BE2C (cell line): Measurements from ENCODE around the gene CXCR2.
"Not testable (repeated sequence)": the region's sequence is repeated elsewhere in the genome, so short reads cannot be mapped to it uniquely, and the experiment has no call there.

Experiments
- DNase-seq: peaks from one replicate; pipeline ENCODE4 v3.0.0-alpha.2; 2020
- H3K27me3 ChIP-seq: fragments of 250-450 bp; sonication (Bioruptor Pico); 2 replicates; pipeline ENCODE4 v1.5.1; 2020; ENCODE audit warnings: mild to moderate bottlenecking
- H3K36me3 ChIP-seq: fragments of 250-450 bp; sonication (Bioruptor Pico); 2 replicates; pipeline ENCODE4 v1.5.1; 2020; ENCODE audit warnings: mild to moderate bottlenecking
- H3K4me1 ChIP-seq: fragments of 250-450 bp; sonication (Bioruptor Pico); 2 replicates; pipeline ENCODE4 v1.5.1; 2020
- H3K4me3 ChIP-seq: 2 replicates; pipeline ENCODE4 v1.5.1; 2011; ENCODE audit warnings: low read depth, low read length
- H3K9me3 ChIP-seq: fragments of 250-450 bp; sonication (Bioruptor Pico); 2 replicates; pipeline ENCODE4 v1.5.1; 2020
- TF ChIP-seq, protein P1 (sequence below): IDR thresholded peaks from 2 replicates; pipeline ENCODE4 v1.5.1; 2012; ENCODE audit warnings: mild to moderate bottlenecking, low read depth, low read length

Gene CXCR2

DNA sequence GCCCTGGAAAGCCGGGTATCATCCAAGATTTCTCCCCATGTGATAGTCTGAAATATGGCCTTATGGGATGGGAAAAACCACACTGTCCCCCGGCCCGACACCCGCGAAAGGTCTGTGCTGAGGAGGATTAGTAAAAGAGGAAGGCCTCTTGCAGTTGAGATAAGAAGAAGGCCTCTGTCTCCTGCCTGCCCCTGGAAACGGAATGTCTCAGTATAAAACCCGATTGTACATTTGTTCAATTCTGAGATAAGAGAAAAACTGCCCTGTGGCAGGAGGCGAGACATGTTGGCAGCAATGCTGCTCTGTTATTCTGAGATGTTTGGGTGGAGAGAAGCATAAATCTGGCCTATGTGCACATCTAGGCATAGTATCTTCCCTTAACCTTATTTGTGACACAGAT is 30.0 kb upstream of the CXCR2 start:
- no peak for DNase-seq
- Histone ChIP-seq H3K4me3 (no peak overlapping the region), H3K36me3 (no peaks in the 10 kb centered on the region), H3K9me3 (no peaks in the 10 kb centered on the region), H3K4me1 (no peaks in the 10 kb centered on the region), H3K27me3 (peaks cover 15% of the 10 kb centered on the region)
- TF ChIP-seq, protein P1, sequence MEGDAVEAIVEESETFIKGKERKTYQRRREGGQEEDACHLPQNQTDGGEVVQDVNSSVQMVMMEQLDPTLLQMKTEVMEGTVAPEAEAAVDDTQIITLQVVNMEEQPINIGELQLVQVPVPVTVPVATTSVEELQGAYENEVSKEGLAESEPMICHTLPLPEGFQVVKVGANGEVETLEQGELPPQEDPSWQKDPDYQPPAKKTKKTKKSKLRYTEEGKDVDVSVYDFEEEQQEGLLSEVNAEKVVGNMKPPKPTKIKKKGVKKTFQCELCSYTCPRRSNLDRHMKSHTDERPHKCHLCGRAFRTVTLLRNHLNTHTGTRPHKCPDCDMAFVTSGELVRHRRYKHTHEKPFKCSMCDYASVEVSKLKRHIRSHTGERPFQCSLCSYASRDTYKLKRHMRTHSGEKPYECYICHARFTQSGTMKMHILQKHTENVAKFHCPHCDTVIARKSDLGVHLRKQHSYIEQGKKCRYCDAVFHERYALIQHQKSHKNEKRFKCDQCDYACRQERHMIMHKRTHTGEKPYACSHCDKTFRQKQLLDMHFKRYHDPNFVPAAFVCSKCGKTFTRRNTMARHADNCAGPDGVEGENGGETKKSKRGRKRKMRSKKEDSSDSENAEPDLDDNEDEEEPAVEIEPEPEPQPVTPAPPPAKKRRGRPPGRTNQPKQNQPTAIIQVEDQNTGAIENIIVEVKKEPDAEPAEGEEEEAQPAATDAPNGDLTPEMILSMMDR, result no peak

DNA sequence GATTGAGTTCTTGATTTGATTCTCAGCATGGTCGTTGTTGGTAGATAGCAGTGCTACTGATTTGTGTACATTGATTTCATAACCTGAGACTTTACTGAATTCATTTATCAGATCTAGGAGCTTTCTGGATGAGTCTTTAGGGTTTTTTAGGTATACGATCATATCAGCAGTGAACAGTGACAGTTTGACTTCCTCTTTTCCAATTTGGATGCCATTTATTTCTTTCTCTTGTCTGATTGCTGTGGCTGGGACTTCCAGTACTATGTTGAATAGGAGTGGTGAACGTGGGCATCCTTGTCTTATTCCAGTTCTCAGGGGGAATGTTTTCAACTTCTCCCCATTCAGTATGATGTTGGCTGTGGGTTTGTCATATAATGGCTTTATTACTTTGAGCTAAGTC is 27.9 kb upstream of the CXCR2 start:
- no peak overlapping the region for H3K4me3 ChIP-seq
- TF ChIP-seq, protein P1, result no peak
- no peaks in the 10 kb centered on the region for H3K4me1 ChIP-seq
- peaks cover 23% of the 10 kb centered on the region for H3K27me3 ChIP-seq
- no peaks in the 10 kb centered on the region for H3K36me3 ChIP-seq
- H3K9me3 ChIP-seq, result no peaks in the 10 kb centered on the region
- no peak for DNase-seq

DNA sequence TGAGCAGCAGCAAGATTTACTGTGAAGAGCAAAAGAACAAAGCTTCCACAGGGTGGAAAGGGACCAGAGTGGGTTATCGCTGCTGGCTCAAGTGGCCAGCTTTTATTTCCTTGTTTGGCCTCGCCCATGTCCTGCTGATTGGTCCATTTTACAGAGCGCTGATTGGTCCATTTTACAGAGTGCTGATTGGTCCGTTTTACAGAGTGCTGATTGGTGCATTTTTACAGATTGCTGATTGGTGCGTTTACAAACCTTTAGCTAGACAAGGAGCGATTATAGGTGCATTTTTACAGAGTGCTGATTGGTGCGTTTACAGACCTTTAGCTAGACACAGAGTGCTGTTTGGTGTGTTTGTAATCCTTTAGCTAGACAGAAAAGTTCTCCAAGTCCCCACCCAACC is 17.0 kb upstream of the CXCR2 start:
- H3K4me3 ChIP-seq, H3K4me1 ChIP-seq, H3K9me3 ChIP-seq, H3K36me3 ChIP-seq, H3K27me3 ChIP-seq, DNase-seq: not testable (repeated sequence)

DNA sequence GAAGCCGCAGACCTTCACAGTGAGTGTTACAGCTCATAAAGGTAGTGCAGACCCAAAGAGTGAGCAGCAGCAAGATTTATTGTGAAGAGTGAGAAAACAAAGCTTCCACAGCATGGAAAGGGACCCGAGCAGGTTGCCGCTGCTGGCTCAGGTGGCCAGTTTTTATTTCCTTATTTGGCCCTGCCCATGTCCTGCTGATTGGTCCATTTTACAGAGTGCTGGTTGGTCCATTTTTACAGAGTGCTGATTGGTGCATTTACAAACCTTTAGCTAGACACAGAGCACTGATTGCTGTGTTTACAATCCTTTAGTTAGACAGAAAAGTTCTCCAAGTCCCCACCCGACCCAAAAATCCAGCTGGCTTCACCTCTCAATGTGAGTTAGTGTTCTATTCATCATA is 4.0 kb upstream of the CXCR2 start:
- not testable (repeated sequence) for H3K9me3 ChIP-seq, H3K27me3 ChIP-seq

DNA sequence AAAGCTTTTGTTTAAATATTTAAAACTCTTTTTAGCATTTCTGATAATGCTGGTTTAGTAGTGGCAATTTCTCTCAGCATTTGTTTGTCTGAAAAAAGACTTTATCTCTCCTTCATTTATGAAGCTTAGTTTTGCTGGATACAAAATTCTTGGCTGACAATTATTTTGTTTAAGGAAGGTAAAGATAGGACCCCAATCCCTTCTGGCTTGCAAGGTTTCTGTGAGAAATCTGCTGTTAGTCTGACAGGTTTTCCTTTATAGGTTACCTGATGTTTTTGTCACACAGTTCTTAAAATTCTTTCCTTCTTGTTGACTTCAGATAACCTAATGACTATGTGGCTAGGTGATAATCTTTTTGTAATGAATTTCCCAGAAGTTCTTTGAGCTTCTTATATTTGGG is 3.5 kb upstream of the CXCR2 start:
- H3K4me1 ChIP-seq, DNase-seq, H3K27me3 ChIP-seq, H3K4me3 ChIP-seq, H3K36me3 ChIP-seq, H3K9me3 ChIP-seq: not testable (repeated sequence)

More for the DNA sequence above, 4.0 kb upstream of the CXCR2 start:
- not testable (repeated sequence) for H3K36me3 ChIP-seq, H3K4me3 ChIP-seq, H3K4me1 ChIP-seq, DNase-seq

DNA sequence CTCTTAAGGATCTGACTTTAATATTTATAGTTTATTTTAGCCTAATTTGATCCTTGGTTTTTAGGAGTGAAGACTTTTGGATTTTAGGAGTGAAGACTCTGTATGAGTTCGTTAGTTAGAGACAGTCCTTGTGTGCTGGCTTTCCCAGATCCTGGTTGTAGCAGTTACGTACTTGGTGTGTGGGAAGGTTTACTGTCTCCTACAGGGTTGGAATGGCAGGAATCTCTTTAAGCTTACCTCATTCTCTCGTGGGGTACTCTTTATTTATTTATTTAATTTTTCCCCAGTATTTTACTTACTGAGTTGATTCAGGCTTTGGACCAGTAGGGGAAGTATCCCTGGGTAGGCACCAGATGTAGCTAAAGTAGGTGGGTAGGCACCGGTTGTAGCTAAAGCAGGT is 1.8 kb upstream of the CXCR2 start:
- Histone ChIP-seq H3K36me3 (no peaks in the 10 kb centered on the region), H3K4me3 (no peak overlapping the region), H3K9me3 (0 out of 2 replicates have a peak, but pooled peaks cover 5% of the 10 kb centered on the region), H3K4me1 (no peaks in the 10 kb centered on the region), H3K27me3 (no peaks in the 10 kb centered on the region; the same call in none of the 2 replicates)
- TF ChIP-seq, protein P1, result no peak
- DNase-seq, result no peak

DNA sequence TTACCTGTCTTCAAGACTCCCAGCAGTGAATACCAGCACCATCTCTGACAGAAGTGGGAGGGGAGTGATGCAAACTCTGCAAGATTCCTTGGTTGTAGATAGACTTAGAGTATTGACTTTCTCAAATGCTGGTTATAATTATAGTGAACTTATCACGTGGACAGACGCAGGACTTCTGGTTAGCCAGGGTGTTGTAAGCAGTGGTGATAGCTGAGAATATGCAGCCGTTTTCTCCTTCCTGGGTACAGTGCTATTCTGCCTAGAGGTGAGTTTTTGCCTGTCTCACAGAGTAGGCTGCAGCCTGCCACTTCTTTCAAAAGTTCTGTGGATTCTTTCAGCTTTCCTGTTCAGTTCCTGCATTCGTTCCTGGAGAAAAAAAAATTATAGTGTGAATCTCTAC is 733 bp upstream of the CXCR2 start:
- Histone ChIP-seq H3K9me3 (0 out of 2 replicates have a peak, but pooled peaks cover 5% of the 10 kb centered on the region), H3K4me3 (no peak overlapping the region), H3K27me3 (no peaks in the 10 kb centered on the region; the same call in none of the 2 replicates), H3K4me1 (no peaks in the 10 kb centered on the region), H3K36me3 (no peaks in the 10 kb centered on the region)
- TF ChIP-seq, protein P1, result no peak
- no peak for DNase-seq

DNA sequence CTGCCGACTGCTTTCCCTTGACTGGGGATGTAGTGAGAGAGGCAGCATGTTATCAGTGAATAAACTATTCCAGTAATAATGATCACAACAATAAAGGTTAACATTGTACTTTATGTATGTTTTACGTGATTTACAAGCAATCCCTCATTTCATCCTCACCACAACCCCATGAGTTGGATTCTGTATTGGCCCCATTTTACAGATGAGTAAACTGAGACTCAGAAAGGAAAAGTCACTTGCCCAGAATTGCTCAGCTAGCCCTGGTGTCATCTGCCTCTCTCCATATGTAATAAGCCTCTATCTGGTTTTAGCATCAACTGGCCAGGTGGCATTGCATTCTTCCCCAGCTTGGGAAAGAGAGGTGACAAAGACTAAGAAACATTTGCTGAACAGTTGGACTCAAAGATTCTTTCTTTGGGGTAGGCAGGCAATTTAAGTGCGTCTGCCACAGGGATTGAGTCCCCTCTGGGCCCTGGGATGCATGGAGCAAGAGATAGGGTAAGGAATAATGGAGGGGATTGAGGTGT is 2.2 kb downstream of the CXCR2 start:
- Histone ChIP-seq H3K4me3 (no peak overlapping the region), H3K4me1 (no peaks in the 10 kb centered on the region), H3K36me3 (no peaks in the 10 kb centered on the region), H3K27me3 (peaks cover 7% of the 10 kb centered on the region), H3K9me3 (no peaks in the 10 kb centered on the region)
- TF ChIP-seq, protein P1, result no peak
- no peak for DNase-seq
